Activated T-cell treated with anti-CD3 and anti-CD28 coated beads, Interleukin-2, amount 50 U/mL, for 72 hours (primary cell): ENCODE data around the gene TERT. TPM values are rescaled to one million over a fixed set of nuclear protein-coding genes. Genes with fewer than 3 reads are reported as not detected.

Source experiments
- ATAC-seq, 2 donors: fragments of 150-1000 bp; cut with Tn5 transposase; replicated peaks in 1 of 2; 2 replicates each; pipeline ENCODE4 v1.10.0; 2021; ENCODE audit warnings: moderate library complexity in 2 of 2, mild to moderate bottlenecking in 1 of 2
- DNase-seq, 2 donors: peaks; one replicate each; pipeline ENCODE4 v3.0.0; 2021 to 2022; ENCODE audit warnings: mixed read lengths in 1 of 2
- H3K27ac Mint-ChIP-seq: one replicate; pipeline ENCODE4 v1.8.0; 2022; ENCODE audit warnings: mild to moderate bottlenecking, moderate library complexity, mixed read lengths
- H3K27me3 Mint-ChIP-seq: one replicate; pipeline ENCODE4 v1.8.0; 2022; ENCODE audit warnings: low read depth, mixed read lengths
- H3K36me3 Mint-ChIP-seq, 2 donors: one replicate each; pipeline ENCODE4 v1.8.0; 2022; ENCODE audit warnings: mixed read lengths in 2 of 2, mild to moderate bottlenecking in 1 of 2; ENCODE audit not compliant: insufficient read depth in 2 of 2
- H3K4me1 Mint-ChIP-seq: one replicate; pipeline ENCODE4 v1.8.0; 2022; ENCODE audit warnings: low read depth, mixed read lengths
- H3K4me3 Mint-ChIP-seq, 2 donors: one replicate each; pipeline ENCODE4 v1.8.0; 2022; ENCODE audit warnings: mild to moderate bottlenecking in 2 of 2, mixed read lengths in 2 of 2, moderate library complexity in 2 of 2
- H3K9me3 Mint-ChIP-seq, 2 donors: one replicate each; pipeline ENCODE4 v1.8.0; 2022; ENCODE audit warnings: mixed read lengths in 2 of 2
- total RNA-seq, 2 donors: library from RNA; stranded (reverse); gene quantifications; one replicate each; pipeline ENCODE4 v1.2.3, GENCODE V29; 2022

The TERT gene
- total RNA-seq, 2 donors from 2014 or later = 2.5 to 5.1 TPM

DNA sequence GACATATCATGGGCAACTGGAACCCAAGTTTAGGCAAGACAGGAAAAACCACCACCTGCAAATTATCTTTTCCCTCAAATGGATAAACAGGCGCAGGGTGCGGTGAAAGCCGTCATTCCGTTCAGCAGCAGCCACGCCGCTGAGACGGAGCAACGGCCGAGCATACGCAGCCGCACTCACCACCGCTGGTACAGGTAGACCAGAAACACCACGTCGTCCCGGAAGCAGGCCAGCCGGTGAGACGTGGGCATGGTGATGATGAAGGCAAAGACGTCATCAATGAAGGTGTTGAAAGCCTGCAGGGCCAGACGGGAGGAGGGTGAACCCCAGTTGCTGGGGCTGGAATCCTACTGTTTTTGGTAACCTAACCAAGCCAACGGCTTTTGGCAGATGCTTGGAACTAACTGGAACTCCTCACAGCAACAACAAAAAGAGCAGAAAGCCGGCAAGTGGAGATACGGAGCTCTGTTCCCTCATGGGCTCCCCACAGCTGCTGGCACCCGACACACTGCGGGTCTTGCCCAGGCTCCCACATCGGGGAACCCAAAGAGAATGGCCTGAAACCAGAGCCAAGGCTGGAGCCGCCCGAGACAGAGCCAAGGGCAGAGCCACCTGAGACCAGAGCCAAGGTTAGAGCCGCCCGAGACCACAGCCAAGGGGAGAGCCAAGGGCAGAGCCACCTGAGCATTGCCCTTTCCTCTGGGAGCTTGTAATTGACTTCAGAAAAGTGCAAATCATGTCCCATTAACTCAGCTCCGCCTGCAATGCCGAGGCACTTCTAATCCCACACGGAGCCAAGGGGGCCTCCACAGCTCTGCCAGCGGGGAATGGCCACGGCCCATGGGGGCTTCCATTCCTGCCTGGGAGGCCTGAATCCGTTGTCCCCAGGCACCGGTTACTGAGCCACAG lies 25.8 kb upstream of the TERT start:
- DNase-seq = no peak
- Mint-ChIP-seq H3K4me3 (no peak overlapping the region), H3K27me3 (no peaks in the 10 kb centered on the region), H3K4me1 (peaks cover 20% of the 10 kb centered on the region), H3K36me3 (peaks cover 0 to 22% of the 10 kb centered on the region in 2 donors), H3K27ac (no peak overlapping the region), H3K9me3 (no peaks in the 10 kb centered on the region)
- ATAC-seq = no peak

DNA sequence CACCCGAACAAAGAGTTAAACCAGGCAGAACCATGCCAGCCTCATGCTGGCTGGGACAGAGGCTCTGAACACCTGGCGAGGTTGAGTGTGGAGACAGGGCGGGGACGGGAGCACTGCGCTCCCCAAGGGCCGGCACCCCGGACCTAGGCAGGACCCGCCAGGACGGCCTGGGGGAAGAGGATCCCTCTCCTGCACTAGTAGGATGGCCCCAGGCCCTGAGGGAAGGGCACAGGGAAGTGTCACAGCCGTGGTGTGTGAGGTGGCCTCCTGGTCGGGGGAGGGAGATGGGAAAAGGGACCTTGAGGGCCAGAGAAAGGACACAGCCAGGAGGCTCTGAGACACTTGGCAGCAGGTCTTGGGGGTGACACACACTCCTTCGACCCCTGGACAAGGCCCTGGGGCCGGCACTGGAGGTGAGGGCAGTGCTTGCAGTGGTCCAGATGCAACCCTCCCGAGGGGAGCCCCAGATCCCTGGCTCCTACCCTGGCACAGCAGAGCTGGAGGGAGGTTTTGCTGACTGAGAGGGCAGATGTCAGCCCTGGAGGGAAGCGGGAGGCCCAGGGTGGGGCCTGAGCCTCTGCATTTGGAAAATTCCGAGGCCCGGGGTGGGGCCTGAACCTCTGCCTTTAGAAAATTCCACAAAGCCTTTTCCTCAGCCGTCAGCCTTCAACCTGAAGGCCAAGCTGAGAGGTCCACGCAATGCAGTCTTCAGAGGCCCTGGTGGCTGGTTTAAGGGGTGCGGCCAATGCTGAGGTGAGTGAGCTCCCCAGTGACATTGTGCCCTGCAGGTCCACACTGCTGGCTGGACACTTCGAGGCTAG lies 24.8 kb upstream of the TERT start:
- peaks cover 0 to 22% of the 10 kb centered on the region in 2 donors for H3K36me3 Mint-ChIP-seq
- no peaks in the 10 kb centered on the region for H3K9me3 Mint-ChIP-seq
- H3K27ac Mint-ChIP-seq = no peak overlapping the region
- no peak overlapping the region for H3K4me3 Mint-ChIP-seq
- H3K27me3 Mint-ChIP-seq = no peaks in the 10 kb centered on the region
- DNase-seq (no peak), ATAC-seq (no peak)
- H3K4me1 Mint-ChIP-seq = peaks cover 30% of the 10 kb centered on the region

DNA sequence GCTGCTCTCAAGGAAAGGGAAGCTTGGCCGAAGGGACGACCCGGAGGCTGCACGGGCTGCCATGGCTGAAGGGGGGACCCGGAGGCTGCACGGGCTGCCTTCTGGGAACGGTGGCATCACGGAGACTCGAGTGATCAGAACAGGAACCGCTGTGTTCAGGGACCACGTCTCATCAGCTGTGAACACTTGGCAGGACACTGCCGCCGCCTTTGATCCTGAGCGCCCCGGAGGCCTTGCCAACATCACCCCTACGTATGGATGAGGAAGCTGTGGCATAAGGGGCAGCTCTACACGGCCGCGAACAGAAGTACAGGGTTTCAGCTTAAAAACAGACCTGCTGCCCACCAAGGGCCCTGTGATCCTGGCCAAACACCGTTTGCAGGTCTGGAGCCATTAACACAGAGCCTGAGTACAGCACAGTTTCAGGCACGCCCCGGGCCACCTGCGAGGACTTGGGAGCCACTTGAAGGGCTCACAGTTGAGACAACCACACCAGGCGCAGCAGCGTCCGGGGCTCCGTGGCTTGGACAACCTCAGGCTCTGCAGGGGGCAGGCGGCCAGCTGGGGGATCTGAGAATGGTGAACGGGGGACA lies 23.9 kb upstream of the TERT start:
- peaks cover 0 to 22% of the 10 kb centered on the region in 2 donors for H3K36me3 Mint-ChIP-seq
- no peak overlapping the region for H3K27ac Mint-ChIP-seq
- no peak for DNase-seq
- ATAC-seq = no peak
- no peaks in the 10 kb centered on the region for H3K27me3 Mint-ChIP-seq
- H3K4me1 Mint-ChIP-seq = peaks cover 39% of the 10 kb centered on the region
- H3K4me3 Mint-ChIP-seq = no peak overlapping the region
- H3K9me3 Mint-ChIP-seq = no peaks in the 10 kb centered on the region

DNA sequence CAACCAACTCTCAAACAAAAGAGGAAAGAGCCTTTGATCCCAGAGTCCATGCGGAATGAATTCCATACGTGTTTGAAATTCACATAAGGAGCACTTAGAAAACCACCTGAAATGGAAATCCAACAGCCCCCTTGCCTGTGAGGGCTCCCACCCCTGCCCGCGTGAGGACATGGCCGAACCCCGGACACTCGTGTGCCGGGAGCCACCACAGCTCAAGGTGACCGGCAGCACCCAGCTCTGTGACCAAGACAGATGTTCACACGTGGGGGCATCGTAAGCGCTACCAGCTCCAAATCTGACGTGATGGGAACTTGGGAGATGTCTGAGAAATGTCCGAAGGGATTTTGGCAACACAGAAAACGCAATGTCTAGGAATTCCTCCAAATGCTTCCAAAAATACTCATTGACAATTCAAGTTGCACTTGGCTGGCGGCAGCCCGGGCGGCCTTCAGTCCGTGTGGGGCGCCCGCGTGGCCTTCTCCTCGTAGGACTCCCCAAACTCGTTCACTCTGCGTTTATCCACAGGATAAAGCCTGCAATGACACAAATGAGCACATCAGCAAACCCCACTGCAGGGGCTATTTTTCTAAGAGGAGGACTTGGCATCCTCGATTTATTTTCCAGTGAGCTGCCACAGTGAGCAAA lies 23.2 kb upstream of the TERT start:
- DNase-seq (no peak), ATAC-seq (no peak)
- no peaks in the 10 kb centered on the region for H3K9me3 Mint-ChIP-seq
- H3K27ac Mint-ChIP-seq = no peak overlapping the region
- no peak overlapping the region for H3K4me3 Mint-ChIP-seq
- no peaks in the 10 kb centered on the region for H3K27me3 Mint-ChIP-seq
- peaks cover 0 to 22% of the 10 kb centered on the region in 2 donors for H3K36me3 Mint-ChIP-seq
- H3K4me1 Mint-ChIP-seq = peaks cover 46% of the 10 kb centered on the region

DNA sequence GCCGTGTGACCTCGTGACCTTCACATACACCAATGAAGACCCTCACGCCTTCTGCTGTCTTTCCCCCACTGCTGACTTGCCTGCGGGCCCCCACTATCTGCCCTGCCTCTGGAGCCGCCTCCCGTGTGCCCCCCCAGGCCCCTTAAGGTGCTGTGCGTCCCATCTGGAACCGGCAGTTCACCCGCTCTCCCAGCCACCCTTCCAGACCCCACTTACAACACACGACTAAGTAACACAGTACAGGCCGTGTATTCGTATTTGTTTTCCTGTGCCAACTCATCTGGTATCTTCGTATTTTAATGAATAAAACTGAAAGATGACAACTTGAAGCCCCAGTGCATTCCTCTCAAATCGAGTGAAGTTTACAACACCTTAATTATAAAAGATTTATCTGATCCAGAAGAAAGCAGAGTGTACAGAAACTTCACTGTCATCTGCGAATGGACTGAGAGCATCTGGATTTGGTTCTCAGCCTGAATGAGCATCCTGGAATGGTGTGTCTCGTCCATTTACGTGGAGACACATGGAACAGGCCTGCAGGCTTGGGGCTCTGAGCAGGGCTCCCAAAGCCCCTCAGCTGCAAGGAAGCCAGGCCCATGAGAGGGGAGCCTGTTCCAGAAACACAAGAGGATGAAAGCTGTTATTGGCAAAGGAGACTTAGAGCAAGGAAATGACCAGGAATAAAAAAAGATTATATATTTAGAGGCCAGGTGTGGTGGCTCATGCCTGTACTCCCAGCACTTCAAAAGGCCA lies 21.9 kb upstream of the TERT start:
- H3K4me1 Mint-ChIP-seq = peaks cover 59% of the 10 kb centered on the region
- peak overlapping the region; percentile 91 for H3K27ac Mint-ChIP-seq
- H3K36me3 Mint-ChIP-seq = peaks cover 0 to 22% of the 10 kb centered on the region in 2 donors
- ATAC-seq = peak; percentile 3 to 21
- H3K4me3 Mint-ChIP-seq = peak overlapping the region; percentile 70 to 85
- DNase-seq = no peak
- H3K27me3 Mint-ChIP-seq = no peaks in the 10 kb centered on the region
- H3K9me3 Mint-ChIP-seq = no peaks in the 10 kb centered on the region

DNA sequence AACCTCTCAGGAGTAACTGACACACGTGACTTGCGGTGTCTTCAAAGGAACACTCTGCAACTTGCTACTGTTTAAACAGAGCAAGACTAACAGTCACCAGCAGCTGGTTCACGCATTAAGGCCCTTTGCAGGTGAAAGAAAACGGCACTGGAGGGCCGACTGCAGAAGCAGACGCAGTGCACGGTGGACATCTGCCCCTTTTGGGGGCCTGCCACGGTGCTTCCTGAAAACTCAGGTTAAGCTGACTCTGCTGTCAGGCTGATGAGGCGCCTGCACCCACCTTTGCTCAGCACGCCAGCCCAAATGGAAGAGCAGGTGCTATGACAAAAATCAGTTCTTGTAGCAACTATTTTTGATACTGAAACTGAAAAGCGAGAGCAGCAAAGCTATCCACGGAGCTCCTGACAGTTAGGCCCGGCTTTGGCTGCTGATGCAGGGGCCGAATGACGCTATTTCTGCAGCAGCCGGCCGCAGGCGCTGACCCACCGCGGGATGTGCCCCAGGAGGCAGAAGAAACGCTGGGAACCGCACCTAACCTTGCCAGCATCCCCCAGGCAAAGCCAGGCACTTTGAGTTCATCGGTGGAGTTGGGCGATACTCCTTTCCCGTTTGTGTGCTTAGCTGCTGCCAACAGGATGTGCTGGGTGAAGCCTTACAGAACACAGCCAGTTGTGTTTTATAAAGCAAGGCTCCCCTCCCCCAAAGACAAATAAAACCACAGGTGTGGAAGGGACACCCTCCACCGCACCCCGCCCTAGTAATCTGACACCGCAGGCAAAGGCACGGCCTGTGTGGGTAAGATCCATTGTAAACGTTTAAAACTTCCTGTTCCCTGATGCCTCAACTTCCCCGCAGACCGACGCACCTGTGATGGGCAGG lies 21.1 kb upstream of the TERT start:
- Mint-ChIP-seq H3K27me3 (no peaks in the 10 kb centered on the region), H3K4me3 (peak overlapping the region; percentile 70 to 85), H3K9me3 (no peaks in the 10 kb centered on the region), H3K36me3 (peaks cover 0 to 16% of the 10 kb centered on the region in 2 donors), H3K4me1 (peaks cover 64% of the 10 kb centered on the region), H3K27ac (peak overlapping the region; percentile 91)
- ATAC-seq = peak; percentile 68 to 73
- DNase-seq = peak; percentile 51 to 52

DNA sequence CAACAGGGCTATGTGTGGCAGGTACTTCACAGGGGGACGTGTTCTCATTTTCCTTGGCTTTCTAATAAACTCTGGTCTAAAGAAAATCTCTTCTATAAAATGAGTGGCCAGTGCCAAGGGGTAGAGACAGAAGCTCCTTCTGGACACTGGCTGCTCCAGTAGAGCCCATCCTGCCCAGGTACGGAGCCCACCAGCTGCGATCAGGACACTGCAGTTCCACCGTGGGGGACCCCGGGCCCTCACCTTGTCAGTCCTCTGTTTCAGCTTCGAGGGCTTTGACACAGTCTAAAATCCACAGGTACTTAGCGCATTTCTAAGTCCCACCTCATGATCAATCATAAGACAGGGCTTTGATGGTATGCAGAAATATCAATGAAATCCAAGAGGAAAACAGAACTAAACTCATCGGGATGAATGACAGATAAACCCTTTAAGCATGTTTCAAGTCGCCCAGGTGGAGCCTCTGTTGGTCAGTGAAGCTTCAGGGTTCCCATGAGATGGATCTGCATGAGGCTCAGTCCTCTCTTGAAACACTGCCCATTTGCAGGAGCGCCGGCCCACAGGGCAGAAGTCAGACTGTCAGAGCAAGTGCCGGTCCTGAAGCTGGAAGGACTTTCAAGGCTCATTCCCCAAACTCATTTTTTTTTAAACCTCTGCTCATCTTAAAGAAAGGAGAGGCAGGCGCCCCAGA lies 20.3 kb upstream of the TERT start:
- peak overlapping the region; percentile 70 to 85 for H3K4me3 Mint-ChIP-seq
- H3K36me3 Mint-ChIP-seq = peaks cover 0 to 16% of the 10 kb centered on the region in 2 donors
- H3K27ac Mint-ChIP-seq = no peak overlapping the region
- H3K9me3 Mint-ChIP-seq = peaks cover 1 to 4% of the 10 kb centered on the region in 2 donors
- no peak for DNase-seq
- ATAC-seq = peak in 1 of 2 donors; percentile 5
- H3K27me3 Mint-ChIP-seq = no peaks in the 10 kb centered on the region
- H3K4me1 Mint-ChIP-seq = peaks cover 64% of the 10 kb centered on the region

DNA sequence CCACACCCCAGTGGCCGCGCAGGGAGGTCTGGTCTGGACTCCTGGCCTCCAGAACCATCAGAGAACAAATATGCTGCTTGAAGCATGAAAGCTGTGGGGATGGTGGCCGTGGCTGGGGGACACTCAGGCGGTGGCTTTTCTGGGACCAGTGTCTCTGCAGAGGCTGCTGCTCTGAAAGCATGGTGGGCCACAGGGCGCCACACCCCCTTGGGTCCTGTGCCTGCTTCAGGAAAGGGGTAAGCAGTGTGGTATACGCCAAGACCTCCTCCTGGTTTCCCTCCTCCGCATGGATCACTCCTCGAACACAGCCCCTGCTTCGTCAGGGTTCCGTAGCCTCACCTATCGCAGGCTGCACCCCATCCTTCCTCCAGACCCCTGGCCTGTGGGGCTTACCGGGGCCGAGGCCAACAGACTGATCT lies 19.7 kb upstream of the TERT start:
- H3K9me3 Mint-ChIP-seq = peaks cover 3 to 5% of the 10 kb centered on the region in 2 donors
- H3K27me3 Mint-ChIP-seq = no peaks in the 10 kb centered on the region
- peaks cover 64% of the 10 kb centered on the region for H3K4me1 Mint-ChIP-seq
- H3K4me3 Mint-ChIP-seq = no peak overlapping the region
- DNase-seq = no peak
- H3K27ac Mint-ChIP-seq = no peak overlapping the region
- ATAC-seq = no peak
- peaks cover 0 to 14% of the 10 kb centered on the region in 2 donors for H3K36me3 Mint-ChIP-seq

DNA sequence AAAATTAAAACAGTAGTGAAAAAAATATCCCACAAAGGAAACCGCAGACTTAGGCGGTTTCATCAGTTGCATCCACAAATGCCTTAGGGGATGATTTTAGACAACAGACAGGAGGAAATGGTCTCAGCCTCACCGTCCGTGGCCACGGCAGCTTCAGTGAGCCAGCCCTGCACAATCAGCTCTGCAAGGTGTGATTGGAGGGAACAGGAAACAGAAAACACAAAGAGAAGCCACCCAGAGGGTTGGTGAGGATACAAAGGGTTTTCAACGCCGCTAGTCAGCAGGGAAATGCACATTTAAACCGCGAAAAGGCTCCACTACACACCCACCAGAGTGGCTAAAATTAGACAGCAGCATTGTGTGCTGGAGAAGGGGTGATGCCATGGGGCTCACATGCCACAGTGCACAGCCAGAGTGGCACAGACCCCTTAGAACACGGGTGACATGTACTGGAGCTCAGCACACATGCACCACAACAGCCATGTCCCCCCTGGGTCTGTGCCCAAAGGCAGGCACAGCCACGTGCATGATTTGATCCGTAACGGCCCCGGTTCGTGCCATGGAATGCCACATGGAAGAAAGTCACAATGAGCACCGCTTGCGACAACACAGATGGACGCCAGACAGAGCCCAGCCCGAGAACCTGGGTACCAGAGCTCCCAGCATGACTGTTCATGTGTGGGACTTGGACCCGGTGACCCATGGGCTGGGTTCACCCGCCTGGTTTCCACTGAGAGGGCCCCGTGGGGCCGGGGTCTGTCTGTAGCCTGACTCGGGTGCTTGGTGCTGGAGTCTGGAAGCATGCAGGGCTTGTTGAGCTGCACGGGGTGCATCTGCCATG lies 18.3 kb upstream of the TERT start:
- Mint-ChIP-seq H3K36me3 (peaks cover 0 to 14% of the 10 kb centered on the region in 2 donors), H3K4me1 (peaks cover 64% of the 10 kb centered on the region), H3K27me3 (no peaks in the 10 kb centered on the region), H3K9me3 (peaks cover 3 to 5% of the 10 kb centered on the region in 2 donors), H3K27ac (no peak overlapping the region), H3K4me3 (peak overlapping the region; percentile 52 to 68)
- peak; percentile 35 to 45 for DNase-seq
- peak; percentile 43 to 54 for ATAC-seq

DNA sequence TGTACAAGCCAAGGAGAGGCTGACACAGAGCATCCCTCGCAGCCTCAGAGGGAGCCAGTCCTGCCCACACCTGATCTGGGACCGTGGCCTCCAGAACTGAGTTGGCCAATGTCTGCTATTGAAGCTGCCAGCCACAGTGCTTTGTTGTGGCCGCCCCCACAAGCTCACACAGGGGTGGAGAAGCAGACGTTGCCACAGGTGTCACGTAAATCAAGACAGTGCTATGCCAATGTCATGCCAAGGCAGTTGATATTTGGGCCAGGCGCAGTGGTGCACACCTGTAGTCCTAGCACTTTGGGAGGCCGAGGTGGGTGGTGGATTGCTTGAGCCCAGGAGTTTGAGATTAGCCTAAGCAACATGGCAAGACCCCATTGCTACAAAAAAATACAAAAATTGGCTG lies 17.3 kb upstream of the TERT start:
- peak in 1 of 2 donors; percentile 19 for ATAC-seq
- peak in 1 of 2 donors; percentile 40 for DNase-seq
- Mint-ChIP-seq H3K4me3 (no peak overlapping the region), H3K27me3 (no peaks in the 10 kb centered on the region), H3K27ac (no peak overlapping the region), H3K36me3 (peaks cover 0 to 9% of the 10 kb centered on the region in 2 donors), H3K4me1 (peaks cover 60% of the 10 kb centered on the region), H3K9me3 (peaks cover 3 to 5% of the 10 kb centered on the region in 2 donors)
